Panc1 (cell line): ENCODE results near the gene FIGNL2. TPM values are rescaled to one million over a fixed set of nuclear protein-coding genes. Genes with fewer than 3 reads are reported as not detected.

Experiments used
- ATAC-seq: fragments of 200-7000 bp; cut with Tn5 transposase; 2 replicates; pipeline ENCODE4 v1.9.1; 2020; ENCODE audit warnings: mild to moderate bottlenecking, moderate library complexity
- BruUV-seq: library from RNA; stranded (reverse); fragments of 400-500 nt; replicated peaks from 2 replicates; lab custom pipeline; 2021; lab: Mats Ljungman, UMichigan
- CTCF ChIA-PET: fragments of 300-600 bp; sonication (Branson Sonifier 250); formaldehyde crosslinking; loops from one replicate; lab custom pipeline; 2022; ENCODE audit warnings: antibody characterized with exemption; lab: Charles Lee
- POLR2A ChIA-PET: fragments of 300-600 bp; sonication (Branson Sonifier 250); formaldehyde crosslinking; loops from one replicate; lab custom pipeline; 2022; ENCODE audit warnings: antibody characterized with exemption; lab: Charles Lee
- DNase-seq: peaks from one replicate; pipeline ENCODE4 v3.0.0-alpha.2; 2010; ENCODE audit warnings: low read depth, low spot score
- H3K27ac ChIP-seq: 2 replicates; pipeline ENCODE4 v1.5.1; 2011; ENCODE audit warnings: mild to moderate bottlenecking, low read length, inconsistent platforms
- H3K27me3 ChIP-seq: fragments of 200-500 bp; sonication (Bioruptor generic); 2 replicates; pipeline ENCODE4 v1.6.0; 2014; ENCODE audit warnings: low read length, inconsistent platforms; ENCODE audit not compliant: control insufficient read depth, insufficient read depth
- H3K36me3 ChIP-seq: fragments of 200-500 bp; sonication (Bioruptor generic); 2 replicates; pipeline ENCODE4 v1.5.1; 2014; ENCODE audit warnings: inconsistent platforms, mild to moderate bottlenecking, low read length, moderate library complexity; ENCODE audit not compliant: control insufficient read depth, insufficient read depth
- H3K4me1 ChIP-seq: 2 replicates; pipeline ENCODE4 v1.5.1; 2011; ENCODE audit warnings: inconsistent platforms, mild to moderate bottlenecking, low read length, moderate library complexity; ENCODE audit not compliant: control insufficient read depth, insufficient read depth
- H3K4me3 ChIP-seq, 2 experiments: 2 replicates each; pipeline ENCODE4 v1.5.1; 2011 to 2012; ENCODE audit warnings: low read depth in 2 of 2, low read length in 2 of 2, mild to moderate bottlenecking in 2 of 2, inconsistent platforms in 1 of 2, moderate library complexity in 1 of 2
- H3K9me3 ChIP-seq: fragments of 200-500 bp; sonication (Bioruptor generic); 2 replicates; pipeline ENCODE4 v1.5.1; 2014; ENCODE audit warnings: low read depth, mild to moderate bottlenecking, inconsistent platforms, low read length, moderate library complexity; ENCODE audit not compliant: control insufficient read depth, insufficient read depth
- POLR2AphosphoS5 ChIP-seq: IDR thresholded peaks from 2 replicates; pipeline ENCODE4 v1.6.1; 2012; ENCODE audit warnings: mild to moderate bottlenecking, low read depth, low read length, moderate library complexity
- REST ChIP-seq, 2 experiments: IDR thresholded peaks; 2 replicates each; pipeline ENCODE4 v1.6.1; 2011 to 2012; ENCODE audit warnings: low read depth in 2 of 2, control low read depth in 1 of 2, low read length in 1 of 2, mild to moderate bottlenecking in 1 of 2, moderate library complexity in 1 of 2; ENCODE audit not compliant: insufficient read depth in 1 of 2
- SIN3A ChIP-seq: IDR thresholded peaks from 2 replicates; pipeline ENCODE4 v1.6.1; 2012; ENCODE audit warnings: low read depth, mild to moderate bottlenecking, low read length, moderate library complexity, borderline replicate concordance; ENCODE audit not compliant: insufficient read depth
- TCF7L2 ChIP-seq: IDR thresholded peaks from 2 replicates; pipeline ENCODE4 v1.6.1; 2011; ENCODE audit warnings: mild to moderate bottlenecking, low read depth, low read length, inconsistent platforms
- in situ Hi-C: cut with HindIII; loops from 2 replicates; pipeline ENCODE4 v1.10.0; 2016; ENCODE audit warnings: low sequenced_read_pairs, low pct_unique_long_range_greater_than_20kb
- intact Hi-C: fragments of 100-400 bp; cut with micrococcal nuclease; formaldehyde crosslinking; loops from one replicate; pipeline ENCODE4 v1.10.0; 2022; ENCODE audit not compliant: unreplicated experiment
- total RNA-seq: library from RNA; stranded (reverse); gene quantifications from one replicate; pipeline ENCODE4 v1.2.1, GENCODE V29; 2021; ENCODE audit not compliant: unreplicated experiment
- TF ChIP-seq, protein P1 (sequence below): fragments of 450-650 bp; IDR thresholded peaks from 2 replicates; pipeline ENCODE4 v1.5.1; 2017; ENCODE audit warnings: mild to moderate bottlenecking

The FIGNL2 gene
- total RNA-seq, 1 experiment from 2014 or later, result 0.23 TPM

- no peak for TF ChIP-seq TCF7L2
- TF ChIP-seq REST (IDR thresholded peaks at IDR 0.05; ENCODE audit: insufficient read depth in 1 of 2, low read depth in 2 of 2, low read length in 1 of 2), result no peak
- TF ChIP-seq POLR2AphosphoS5, result no peak
- TF ChIP-seq, protein P1, sequence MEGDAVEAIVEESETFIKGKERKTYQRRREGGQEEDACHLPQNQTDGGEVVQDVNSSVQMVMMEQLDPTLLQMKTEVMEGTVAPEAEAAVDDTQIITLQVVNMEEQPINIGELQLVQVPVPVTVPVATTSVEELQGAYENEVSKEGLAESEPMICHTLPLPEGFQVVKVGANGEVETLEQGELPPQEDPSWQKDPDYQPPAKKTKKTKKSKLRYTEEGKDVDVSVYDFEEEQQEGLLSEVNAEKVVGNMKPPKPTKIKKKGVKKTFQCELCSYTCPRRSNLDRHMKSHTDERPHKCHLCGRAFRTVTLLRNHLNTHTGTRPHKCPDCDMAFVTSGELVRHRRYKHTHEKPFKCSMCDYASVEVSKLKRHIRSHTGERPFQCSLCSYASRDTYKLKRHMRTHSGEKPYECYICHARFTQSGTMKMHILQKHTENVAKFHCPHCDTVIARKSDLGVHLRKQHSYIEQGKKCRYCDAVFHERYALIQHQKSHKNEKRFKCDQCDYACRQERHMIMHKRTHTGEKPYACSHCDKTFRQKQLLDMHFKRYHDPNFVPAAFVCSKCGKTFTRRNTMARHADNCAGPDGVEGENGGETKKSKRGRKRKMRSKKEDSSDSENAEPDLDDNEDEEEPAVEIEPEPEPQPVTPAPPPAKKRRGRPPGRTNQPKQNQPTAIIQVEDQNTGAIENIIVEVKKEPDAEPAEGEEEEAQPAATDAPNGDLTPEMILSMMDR, result no peak
- no peak for TF ChIP-seq SIN3A
- no peak overlapping the region for H3K27ac ChIP-seq
- ATAC-seq, result no peak
- no peaks in the 10 kb centered on the region for H3K36me3 ChIP-seq
- ChIA-PET CTCF (interaction anchor here (0.7 to 1.1 kb wide), 2 partner anchors 72 to 1921 kb away, joined by 9 to 12 read pairs; no protein-coding TSS in a partner anchor), POLR2A (no interaction called here)
- no peak overlapping the region for H3K4me3 ChIP-seq
- no peak for DNase-seq
- in situ Hi-C loops (no loop called here), intact Hi-C loops (no loop called here)
- no peaks in the 10 kb centered on the region for H3K27me3 ChIP-seq
- H3K9me3 ChIP-seq, result no peaks in the 10 kb centered on the region
- BruUV-seq, result no TSS peak
- H3K4me1 ChIP-seq, result no peaks in the 10 kb centered on the region
These were observed 17.8 kb upstream of the FIGNL2 start for GRCh38 chr12:51866324-51866723.

- TF ChIP-seq, protein P1, result no peak
- TF ChIP-seq REST (IDR thresholded peaks at IDR 0.05; ENCODE audit: insufficient read depth in 1 of 2, low read depth in 2 of 2, low read length in 1 of 2), result no peak
- no peak for TF ChIP-seq POLR2AphosphoS5
- ATAC-seq, result no peak
- Histone ChIP-seq H3K4me3 (no peak overlapping the region), H3K27me3 (no peaks in the 10 kb centered on the region), H3K36me3 (no peaks in the 10 kb centered on the region), H3K27ac (no peak overlapping the region), H3K9me3 (no peaks in the 10 kb centered on the region), H3K4me1 (no peaks in the 10 kb centered on the region)
- intact Hi-C loops (no loop called here), in situ Hi-C loops (no loop called here)
- ChIA-PET CTCF (no interaction called here), POLR2A (no interaction called here)
- BruUV-seq, result no TSS peak
- no peak for DNase-seq
These were observed 17.3 kb upstream of the FIGNL2 start for GRCh38 chr12:51865757-51866270.
